ENCODE measurements around the gene KRTAP4-4.

DNA sequence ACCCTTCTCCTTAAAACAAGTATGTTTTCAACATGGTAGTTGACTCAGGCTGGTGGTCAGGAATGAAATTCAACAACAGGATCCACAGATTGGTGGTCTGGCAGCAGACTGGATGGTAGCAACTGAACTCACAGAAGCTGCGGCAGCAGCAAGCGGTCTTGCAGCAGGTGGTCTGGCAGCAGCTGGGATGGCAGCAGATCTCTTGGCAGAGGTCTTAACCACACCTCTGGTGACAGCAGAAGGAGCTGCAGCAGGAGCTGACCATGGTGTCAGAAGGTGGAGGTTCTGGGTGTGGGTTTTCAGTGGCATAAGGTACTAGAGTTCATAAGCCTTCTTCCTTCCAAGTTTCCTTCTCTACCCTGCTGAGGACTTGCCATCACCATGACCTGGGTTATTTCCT, 26.3 kb upstream of the KRTAP4-4 start:
- TF ChIP-seq ZNF600 (tag by site-specific recombination; IDR thresholded peaks at IDR 0.05) = no peak
- no peak for TF ChIP-seq ZNF549 (tag by site-specific recombination; IDR thresholded peaks at IDR 0.05)
- TF ChIP-seq BCL11B (tag by site-specific recombination; IDR thresholded peaks at IDR 0.05; ENCODE audit: low read depth) = no peak
- TF ChIP-seq, protein P1, sequence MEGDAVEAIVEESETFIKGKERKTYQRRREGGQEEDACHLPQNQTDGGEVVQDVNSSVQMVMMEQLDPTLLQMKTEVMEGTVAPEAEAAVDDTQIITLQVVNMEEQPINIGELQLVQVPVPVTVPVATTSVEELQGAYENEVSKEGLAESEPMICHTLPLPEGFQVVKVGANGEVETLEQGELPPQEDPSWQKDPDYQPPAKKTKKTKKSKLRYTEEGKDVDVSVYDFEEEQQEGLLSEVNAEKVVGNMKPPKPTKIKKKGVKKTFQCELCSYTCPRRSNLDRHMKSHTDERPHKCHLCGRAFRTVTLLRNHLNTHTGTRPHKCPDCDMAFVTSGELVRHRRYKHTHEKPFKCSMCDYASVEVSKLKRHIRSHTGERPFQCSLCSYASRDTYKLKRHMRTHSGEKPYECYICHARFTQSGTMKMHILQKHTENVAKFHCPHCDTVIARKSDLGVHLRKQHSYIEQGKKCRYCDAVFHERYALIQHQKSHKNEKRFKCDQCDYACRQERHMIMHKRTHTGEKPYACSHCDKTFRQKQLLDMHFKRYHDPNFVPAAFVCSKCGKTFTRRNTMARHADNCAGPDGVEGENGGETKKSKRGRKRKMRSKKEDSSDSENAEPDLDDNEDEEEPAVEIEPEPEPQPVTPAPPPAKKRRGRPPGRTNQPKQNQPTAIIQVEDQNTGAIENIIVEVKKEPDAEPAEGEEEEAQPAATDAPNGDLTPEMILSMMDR (tag by site-specific recombination; IDR thresholded peaks at IDR 0.05) = no peak
- TF ChIP-seq, protein P2, sequence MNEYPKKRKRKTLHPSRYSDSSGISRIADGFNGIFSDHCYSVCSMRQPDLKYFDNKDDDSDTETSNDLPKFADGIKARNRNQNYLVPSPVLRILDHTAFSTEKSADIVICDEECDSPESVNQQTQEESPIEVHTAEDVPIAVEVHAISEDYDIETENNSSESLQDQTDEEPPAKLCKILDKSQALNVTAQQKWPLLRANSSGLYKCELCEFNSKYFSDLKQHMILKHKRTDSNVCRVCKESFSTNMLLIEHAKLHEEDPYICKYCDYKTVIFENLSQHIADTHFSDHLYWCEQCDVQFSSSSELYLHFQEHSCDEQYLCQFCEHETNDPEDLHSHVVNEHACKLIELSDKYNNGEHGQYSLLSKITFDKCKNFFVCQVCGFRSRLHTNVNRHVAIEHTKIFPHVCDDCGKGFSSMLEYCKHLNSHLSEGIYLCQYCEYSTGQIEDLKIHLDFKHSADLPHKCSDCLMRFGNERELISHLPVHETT (tag by site-specific recombination; IDR thresholded peaks at IDR 0.05) = no peak
- no peak for TF ChIP-seq ZBTB1 (tag by site-specific recombination; IDR thresholded peaks at IDR 0.05)
- no peak for TF ChIP-seq ZNF121 (tag by site-specific recombination; IDR thresholded peaks at IDR 0.05)
- no peak for TF ChIP-seq MEIS1 (CRISPR knock-in tag; IDR thresholded peaks at IDR 0.05; ENCODE audit: borderline replicate concordance)
- no peak for TF ChIP-seq ZNF747 (tag by site-specific recombination; IDR thresholded peaks at IDR 0.05)

Data from HEK293 (cell line).